GM12878 (cell line): ENCODE data around the gene ARMC9. TPM values are rescaled to one million over a fixed set of nuclear protein-coding genes. Genes with fewer than 3 reads are reported as not detected.

Experiments used
- ATAC-seq: fragments of 200-7000 bp; cut with Tn5 transposase; 3 replicates; pipeline ENCODE4 v1.9.1; 2020; ENCODE audit warnings: mild to moderate bottlenecking, moderate library complexity
- BruUV-seq: library from RNA; stranded (reverse); fragments of 400-500 nt; replicated peaks from 2 replicates; lab custom pipeline; 2021; lab: Mats Ljungman, UMichigan
- CTCF ChIA-PET: fragments of 300-600 bp; sonication (Branson Sonifier 250); formaldehyde crosslinking; extraction: SDS; loops from one replicate; lab custom pipeline; 2021; ENCODE audit warnings: inconsistent platforms; lab: Yijun Ruan, JAX
- POLR2A ChIA-PET: fragments of 350-600 bp; formaldehyde crosslinking; extraction: SDS; loops from one replicate; lab custom pipeline; 2021; ENCODE audit warnings: inconsistent platforms; lab: Charles Lee
- RAD21 ChIA-PET: fragments of 300-600 bp; sonication (Branson Sonifier 250); formaldehyde crosslinking; loops from one replicate; lab custom pipeline; 2023; ENCODE audit warnings: antibody characterized with exemption; ENCODE audit not compliant: unreplicated experiment; lab: Charles Lee
- SMC1A ChIA-PET: fragments of 300-600 bp; sonication (Branson Sonifier 250); formaldehyde crosslinking; loops from one replicate; lab custom pipeline; 2023; ENCODE audit not compliant: unreplicated experiment, uncharacterized antibody; lab: Charles Lee
- DNase-seq: peaks from one replicate; pipeline ENCODE4 v3.0.0-alpha.2; 2011; ENCODE audit warnings: low read depth, low spot score
- FAIRE-seq: peaks from 3 replicates; lab custom pipeline; 2011; peaks lifted over from hg19 to GRCh38; lab: Jason Lieb, UNC
- H2AFZ ChIP-seq: 2 replicates; pipeline ENCODE4 v1.6.0; 2011; ENCODE audit warnings: low read depth, low read length, control low read depth; ENCODE audit not compliant: control insufficient read depth
- H3K27ac ChIP-seq: 2 replicates; pipeline ENCODE4 v1.5.1; 2011; ENCODE audit warnings: control low read depth; ENCODE audit not compliant: control insufficient read depth, insufficient read depth
- H3K27me3 ChIP-seq, 2 experiments: replicated peaks in 1 of 2; 2 replicates each; pipeline versions ENCODE4 v1.6.0 to v1.6.1; 2011; ENCODE audit warnings: low read length in 1 of 2; ENCODE audit not compliant: control insufficient read depth in 2 of 2, insufficient read depth in 2 of 2
- H3K36me3 ChIP-seq, 2 experiments: 2 replicates each; pipeline ENCODE4 v1.5.1; 2011; ENCODE audit warnings: low read length in 1 of 2; ENCODE audit not compliant: control insufficient read depth in 2 of 2, insufficient read depth in 2 of 2
- H3K4me1 ChIP-seq: 2 replicates; pipeline ENCODE4 v1.6.1; 2011; ENCODE audit warnings: mild to moderate bottlenecking, low read length, moderate library complexity, mixed read lengths; ENCODE audit not compliant: control insufficient read depth, insufficient read depth
- H3K4me2 ChIP-seq: 2 replicates; pipeline ENCODE4 v1.6.0; 2011; ENCODE audit warnings: control low read depth; ENCODE audit not compliant: control insufficient read depth, insufficient read depth
- H3K4me3 ChIP-seq: fragments of 200-600 bp; sonication (generic); 2 replicates; pipeline ENCODE4 v1.5.1; 2016
- H3K79me2 ChIP-seq: 2 replicates; pipeline ENCODE4 v1.6.0; 2011; ENCODE audit warnings: low read length; ENCODE audit not compliant: control insufficient read depth, insufficient read depth
- H3K9ac ChIP-seq: 2 replicates; pipeline ENCODE4 v1.8.0; 2011; ENCODE audit warnings: low read length, control low read depth, mixed read lengths; ENCODE audit not compliant: control insufficient read depth, insufficient read depth
- H3K9me3 ChIP-seq: replicated peaks from 3 replicates; pipeline ENCODE4 v1.5.1; 2011; ENCODE audit warnings: mild to moderate bottlenecking, low read length; ENCODE audit not compliant: control insufficient read depth, insufficient read depth
- H4K20me1 ChIP-seq: 2 replicates; pipeline ENCODE4 v1.6.0; 2011; ENCODE audit not compliant: control insufficient read depth, insufficient read depth
- E2F4 ChIP-seq: IDR thresholded peaks from 2 replicates; pipeline ENCODE4 v1.6.1; 2012; ENCODE audit warnings: low read depth, low read length, improper control_type of control experiment
- GABPA ChIP-seq: IDR thresholded peaks from 2 replicates; pipeline ENCODE4 v1.6.1; 2014; ENCODE audit warnings: antibody characterized with exemption, low read depth, mild to moderate bottlenecking, inconsistent platforms
- GATAD2B ChIP-seq: fragments of 450-650 bp; conservative IDR thresholded peaks from 2 replicates; pipeline ENCODE4 v1.6.1; 2017; ENCODE audit warnings: low read depth, mild to moderate bottlenecking, moderate library complexity
- PAX8 ChIP-seq: fragments of 450-650 bp; IDR thresholded peaks from 2 replicates; pipeline ENCODE4 v1.6.1; 2017; ENCODE audit warnings: mild to moderate bottlenecking, moderate library complexity
- TAF1 ChIP-seq: IDR thresholded peaks from 2 replicates; pipeline ENCODE4 v1.6.1; 2011; ENCODE audit warnings: mild to moderate bottlenecking, low read depth, low read length, borderline replicate concordance
- TBL1XR1 ChIP-seq: IDR thresholded peaks from 2 replicates; pipeline ENCODE4 v1.6.1; 2012; ENCODE audit warnings: low read depth, low read length, improper control_type of control experiment
- WGBS: methylation state at CpG from one replicate; pipeline ENCODE4 v1.1.6; 2016; ENCODE audit warnings: low lambda C conversion rate; ENCODE audit not compliant: insufficient replicate concordance, insufficient coverage; ENCODE audit errors: missing lambda C conversion rate; 5-methylcytosine and 5-hydroxymethylcytosine counted together
- in situ Hi-C: fragments of 300-500 bp; cut with MboI; formaldehyde crosslinking; loops from 9 replicates; pipeline ENCODE4 v1.14.3; 2018; ENCODE audit warnings: mixed read lengths
- intact Hi-C: fragments of 100-400 bp; cut with micrococcal nuclease; formaldehyde crosslinking; loops from one replicate; pipeline ENCODE4 v1.14.2; 2022; ENCODE audit not compliant: unreplicated experiment
- polyA plus RNA-seq, 11 experiments: library from polyadenylated mRNA; depleted of rRNA in 4 of 11; unstranded in 6 of 11; stranded (reverse) in 5 of 11; fragments of >200 nt; fragmentation: Nextera tagmentation in 4 of 11; fragmentation: Illumina TruSeq in 1 of 11; extraction: Ambion mirVana in 4 of 11; extraction: Trizol in 1 of 11; gene quantifications; 1 replicate in 1 of 11; 2 replicates in 10 of 11; pipeline versions ENCODE4 v1.2.1 to v1.2.3, GENCODE V29; 2011 to 2016; ENCODE audit warnings: inconsistent platforms in 2 of 11, missing spikeins in 2 of 11, low read depth in 1 of 11
- total RNA-seq, 4 experiments: library from RNA; depleted of rRNA in 3 of 4; stranded (reverse); fragments of >200 nt in 3 of 4; fragmentation: Illumina TruSeq in 1 of 4; extraction: Trizol in 1 of 4; gene quantifications; 2 replicates each; pipeline versions ENCODE4 v1.2.1 to v1.2.3, GENCODE V29; 2013 to 2021
- TF ChIP-seq, protein P1 (sequence below): fragments of 450-650 bp; IDR thresholded peaks from 2 replicates; pipeline ENCODE4 v1.6.1; 2018; ENCODE audit warnings: mild to moderate bottlenecking, low read depth, moderate library complexity; ENCODE audit not compliant: partially characterized antibody
- TF ChIP-seq, protein P2 (sequence below): IDR thresholded peaks from 2 replicates; pipeline ENCODE4 v1.6.1; 2011; ENCODE audit warnings: low read depth, low read length, improper control_type of control experiment, borderline replicate concordance
- TF ChIP-seq, protein P3 (sequence below): IDR thresholded peaks from 2 replicates; pipeline ENCODE4 v1.6.1; 2012; ENCODE audit warnings: low read depth, low read length, improper control_type of control experiment

The ARMC9 gene
- total and polyA plus RNA-seq, 10 of the 15 experiments (the other 5 are each of a cell fraction or from before 2014, with no cell fraction given), result 3.8 to 21.8 (median 10.4) TPM

- no peak overlapping the region for H3K27ac ChIP-seq
- intact Hi-C loops (no loop called here), in situ Hi-C loops (no loop called here)
- no peak overlapping the region for H3K9ac ChIP-seq
- H3K4me1 ChIP-seq, result no peaks in the 10 kb centered on the region
- WGBS, result 29% methylated on average over 2 of the region's 2 CpGs
- TF ChIP-seq GATAD2B (no peak), TBL1XR1 (no peak), PAX8 (no peak), TAF1 (no peak), GABPA (no peak), E2F4 (no peak)
- TF ChIP-seq, protein P1, sequence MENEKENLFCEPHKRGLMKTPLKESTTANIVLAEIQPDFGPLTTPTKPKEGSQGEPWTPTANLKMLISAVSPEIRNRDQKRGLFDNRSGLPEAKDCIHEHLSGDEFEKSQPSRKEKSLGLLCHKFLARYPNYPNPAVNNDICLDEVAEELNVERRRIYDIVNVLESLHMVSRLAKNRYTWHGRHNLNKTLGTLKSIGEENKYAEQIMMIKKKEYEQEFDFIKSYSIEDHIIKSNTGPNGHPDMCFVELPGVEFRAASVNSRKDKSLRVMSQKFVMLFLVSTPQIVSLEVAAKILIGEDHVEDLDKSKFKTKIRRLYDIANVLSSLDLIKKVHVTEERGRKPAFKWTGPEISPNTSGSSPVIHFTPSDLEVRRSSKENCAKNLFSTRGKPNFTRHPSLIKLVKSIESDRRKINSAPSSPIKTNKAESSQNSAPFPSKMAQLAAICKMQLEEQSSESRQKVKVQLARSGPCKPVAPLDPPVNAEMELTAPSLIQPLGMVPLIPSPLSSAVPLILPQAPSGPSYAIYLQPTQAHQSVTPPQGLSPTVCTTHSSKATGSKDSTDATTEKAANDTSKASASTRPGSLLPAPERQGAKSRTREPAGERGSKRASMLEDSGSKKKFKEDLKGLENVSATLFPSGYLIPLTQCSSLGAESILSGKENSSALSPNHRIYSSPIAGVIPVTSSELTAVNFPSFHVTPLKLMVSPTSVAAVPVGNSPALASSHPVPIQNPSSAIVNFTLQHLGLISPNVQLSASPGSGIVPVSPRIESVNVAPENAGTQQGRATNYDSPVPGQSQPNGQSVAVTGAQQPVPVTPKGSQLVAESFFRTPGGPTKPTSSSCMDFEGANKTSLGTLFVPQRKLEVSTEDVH, result no peak
- TF ChIP-seq, protein P2, sequence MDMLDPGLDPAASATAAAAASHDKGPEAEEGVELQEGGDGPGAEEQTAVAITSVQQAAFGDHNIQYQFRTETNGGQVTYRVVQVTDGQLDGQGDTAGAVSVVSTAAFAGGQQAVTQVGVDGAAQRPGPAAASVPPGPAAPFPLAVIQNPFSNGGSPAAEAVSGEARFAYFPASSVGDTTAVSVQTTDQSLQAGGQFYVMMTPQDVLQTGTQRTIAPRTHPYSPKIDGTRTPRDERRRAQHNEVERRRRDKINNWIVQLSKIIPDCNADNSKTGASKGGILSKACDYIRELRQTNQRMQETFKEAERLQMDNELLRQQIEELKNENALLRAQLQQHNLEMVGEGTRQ, result no peak
- TF ChIP-seq, protein P3, sequence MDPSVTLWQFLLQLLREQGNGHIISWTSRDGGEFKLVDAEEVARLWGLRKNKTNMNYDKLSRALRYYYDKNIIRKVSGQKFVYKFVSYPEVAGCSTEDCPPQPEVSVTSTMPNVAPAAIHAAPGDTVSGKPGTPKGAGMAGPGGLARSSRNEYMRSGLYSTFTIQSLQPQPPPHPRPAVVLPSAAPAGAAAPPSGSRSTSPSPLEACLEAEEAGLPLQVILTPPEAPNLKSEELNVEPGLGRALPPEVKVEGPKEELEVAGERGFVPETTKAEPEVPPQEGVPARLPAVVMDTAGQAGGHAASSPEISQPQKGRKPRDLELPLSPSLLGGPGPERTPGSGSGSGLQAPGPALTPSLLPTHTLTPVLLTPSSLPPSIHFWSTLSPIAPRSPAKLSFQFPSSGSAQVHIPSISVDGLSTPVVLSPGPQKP, result no peak
- H3K27me3 ChIP-seq, result no peaks in the 10 kb centered on the region
- FAIRE-seq (no peak), ATAC-seq (no peak), DNase-seq (no peak)
- no peaks in the 10 kb centered on the region for H3K9me3 ChIP-seq
- no peak overlapping the region for H2AFZ ChIP-seq
- H4K20me1 ChIP-seq, result no peaks in the 10 kb centered on the region
- no peaks in the 10 kb centered on the region for H3K79me2 ChIP-seq
- POLR2A ChIA-PET, result no interaction called here
- RAD21 ChIA-PET, result no interaction called here
- SMC1A ChIA-PET, result interaction anchor here (0.7 to 1.4 kb wide), 3 partner anchors 21 to 239 kb away, joined by 3 to 4 read pairs (median 3); no protein-coding TSS in a partner anchor
- CTCF ChIA-PET, result no interaction called here
- H3K36me3 ChIP-seq, result no peaks in the 10 kb centered on the region
- no TSS peak for BruUV-seq
- H3K4me3 ChIP-seq, result no peak overlapping the region
- no peak overlapping the region for H3K4me2 ChIP-seq
These were observed 142.7 kb downstream of the ARMC9 start for GRCh38 chr2:231341100-231341499.
